ENCODE results near the gene UPK3A.

DNA sequence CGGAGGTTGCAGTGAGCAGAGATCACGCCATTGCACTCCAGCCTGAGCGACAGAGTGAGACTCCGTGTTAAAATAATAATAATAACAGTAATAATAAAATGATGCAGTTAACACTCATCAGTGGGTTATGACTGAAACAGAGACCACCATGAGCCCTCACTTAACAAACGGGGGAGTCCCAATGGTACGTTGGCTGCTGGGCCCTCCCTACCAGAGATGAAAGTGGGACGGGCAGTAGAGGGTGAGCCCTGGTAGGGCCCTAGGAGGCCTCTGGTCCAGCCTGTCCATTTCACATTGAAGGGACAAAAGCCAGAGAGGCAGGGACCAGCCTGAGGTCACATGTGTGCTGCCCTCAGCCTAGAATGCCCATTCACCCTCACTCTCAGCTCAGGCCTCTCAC is 30.4 kb upstream of the UPK3A start:
- TF ChIP-seq, protein P1, sequence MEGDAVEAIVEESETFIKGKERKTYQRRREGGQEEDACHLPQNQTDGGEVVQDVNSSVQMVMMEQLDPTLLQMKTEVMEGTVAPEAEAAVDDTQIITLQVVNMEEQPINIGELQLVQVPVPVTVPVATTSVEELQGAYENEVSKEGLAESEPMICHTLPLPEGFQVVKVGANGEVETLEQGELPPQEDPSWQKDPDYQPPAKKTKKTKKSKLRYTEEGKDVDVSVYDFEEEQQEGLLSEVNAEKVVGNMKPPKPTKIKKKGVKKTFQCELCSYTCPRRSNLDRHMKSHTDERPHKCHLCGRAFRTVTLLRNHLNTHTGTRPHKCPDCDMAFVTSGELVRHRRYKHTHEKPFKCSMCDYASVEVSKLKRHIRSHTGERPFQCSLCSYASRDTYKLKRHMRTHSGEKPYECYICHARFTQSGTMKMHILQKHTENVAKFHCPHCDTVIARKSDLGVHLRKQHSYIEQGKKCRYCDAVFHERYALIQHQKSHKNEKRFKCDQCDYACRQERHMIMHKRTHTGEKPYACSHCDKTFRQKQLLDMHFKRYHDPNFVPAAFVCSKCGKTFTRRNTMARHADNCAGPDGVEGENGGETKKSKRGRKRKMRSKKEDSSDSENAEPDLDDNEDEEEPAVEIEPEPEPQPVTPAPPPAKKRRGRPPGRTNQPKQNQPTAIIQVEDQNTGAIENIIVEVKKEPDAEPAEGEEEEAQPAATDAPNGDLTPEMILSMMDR (conservative IDR thresholded peaks at IDR 0.05) = no peak
- no peak for TF ChIP-seq EZH2 (IDR thresholded peaks at IDR 0.05; ENCODE audit: low read depth)
